OCI-LY7 (cell line): ENCODE measurements around the gene WRAP73.

ENCODE experiments used
- EZH2phosphoT487 ChIP-seq: fragments of 200-600 bp; sonication (generic); IDR thresholded peaks from 2 replicates; pipeline ENCODE4 v1.6.1; 2018; ENCODE audit warnings: low read depth, borderline replicate concordance, mild to moderate bottlenecking, mixed run types, antibody characterized with exemption, low read length, moderate library complexity, mixed read lengths
- TF ChIP-seq, protein P1 (sequence below): fragments of 200-600 bp; sonication (generic); conservative IDR thresholded peaks from 2 replicates; pipeline ENCODE4 v1.5.1; 2014; ENCODE audit warnings: mild to moderate bottlenecking, antibody characterized with exemption, low read length, moderate library complexity, mixed read lengths

DNA sequence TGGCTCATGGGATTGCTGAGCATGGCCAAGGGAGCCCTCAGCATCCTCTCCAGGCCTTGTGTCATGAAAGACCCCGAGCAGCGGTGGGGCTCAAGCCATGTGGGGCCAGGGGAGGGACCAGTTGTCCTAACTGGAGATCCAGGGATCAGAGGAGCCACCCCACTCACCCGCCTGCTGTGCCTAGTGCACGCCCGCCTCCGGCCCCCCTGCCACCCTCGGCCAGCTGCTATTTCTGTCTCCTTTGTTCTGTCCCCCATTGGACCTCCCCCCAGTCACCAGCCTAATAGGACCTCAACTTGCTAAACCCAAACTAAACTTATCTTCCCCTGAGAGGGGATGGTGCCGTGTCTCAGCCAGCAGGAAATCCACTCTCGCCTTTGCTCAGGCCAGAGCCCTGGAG is 46.8 kb upstream of the WRAP73 start:
- TF ChIP-seq, protein P1, sequence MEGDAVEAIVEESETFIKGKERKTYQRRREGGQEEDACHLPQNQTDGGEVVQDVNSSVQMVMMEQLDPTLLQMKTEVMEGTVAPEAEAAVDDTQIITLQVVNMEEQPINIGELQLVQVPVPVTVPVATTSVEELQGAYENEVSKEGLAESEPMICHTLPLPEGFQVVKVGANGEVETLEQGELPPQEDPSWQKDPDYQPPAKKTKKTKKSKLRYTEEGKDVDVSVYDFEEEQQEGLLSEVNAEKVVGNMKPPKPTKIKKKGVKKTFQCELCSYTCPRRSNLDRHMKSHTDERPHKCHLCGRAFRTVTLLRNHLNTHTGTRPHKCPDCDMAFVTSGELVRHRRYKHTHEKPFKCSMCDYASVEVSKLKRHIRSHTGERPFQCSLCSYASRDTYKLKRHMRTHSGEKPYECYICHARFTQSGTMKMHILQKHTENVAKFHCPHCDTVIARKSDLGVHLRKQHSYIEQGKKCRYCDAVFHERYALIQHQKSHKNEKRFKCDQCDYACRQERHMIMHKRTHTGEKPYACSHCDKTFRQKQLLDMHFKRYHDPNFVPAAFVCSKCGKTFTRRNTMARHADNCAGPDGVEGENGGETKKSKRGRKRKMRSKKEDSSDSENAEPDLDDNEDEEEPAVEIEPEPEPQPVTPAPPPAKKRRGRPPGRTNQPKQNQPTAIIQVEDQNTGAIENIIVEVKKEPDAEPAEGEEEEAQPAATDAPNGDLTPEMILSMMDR: no peak
- no peak for TF ChIP-seq EZH2phosphoT487
